GM21576 (cell line): ENCODE data around the gene EPC1.
"Not testable (repeated sequence)": the region's sequence is repeated elsewhere in the genome, so short reads cannot be mapped to it uniquely, and the experiment has no call there.

Experiments used
- ATAC-seq: cut with Tn5 transposase; IDR thresholded peaks from one replicate; pipeline ENCODE4 v1.9.1; 2021; ENCODE audit warnings: mild to moderate bottlenecking, moderate library complexity; ENCODE audit not compliant: unreplicated experiment

Gene EPC1

DNA sequence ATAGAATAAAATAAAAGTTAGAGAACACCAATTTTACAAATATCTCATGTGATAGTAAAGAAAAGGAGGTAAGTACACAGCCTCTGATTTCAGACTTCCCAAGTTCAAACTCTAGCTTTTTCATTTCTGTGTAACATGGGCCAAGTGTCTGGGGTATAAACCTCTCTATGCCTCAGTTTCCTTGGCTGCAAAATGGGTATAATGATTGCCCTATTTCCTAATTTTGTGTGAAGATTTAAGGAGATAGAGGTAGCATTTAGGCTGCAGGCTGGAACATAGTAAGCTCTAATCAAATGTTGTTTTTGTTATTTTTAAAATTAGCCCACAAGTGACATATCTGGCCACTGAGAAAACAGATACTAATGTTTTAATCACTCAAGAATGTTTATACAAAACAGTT lies 26.1 kb upstream of the EPC1 start:
- ATAC-seq = no peak

- ATAC-seq = no peak
These were observed 25.3 kb upstream of the EPC1 start for GRCh38 chr10:32372000-32372875.

GRCh38 chr10:32371101-32371500 lies 24.1 kb upstream of the EPC1 start:
- ATAC-seq = no peak

DNA sequence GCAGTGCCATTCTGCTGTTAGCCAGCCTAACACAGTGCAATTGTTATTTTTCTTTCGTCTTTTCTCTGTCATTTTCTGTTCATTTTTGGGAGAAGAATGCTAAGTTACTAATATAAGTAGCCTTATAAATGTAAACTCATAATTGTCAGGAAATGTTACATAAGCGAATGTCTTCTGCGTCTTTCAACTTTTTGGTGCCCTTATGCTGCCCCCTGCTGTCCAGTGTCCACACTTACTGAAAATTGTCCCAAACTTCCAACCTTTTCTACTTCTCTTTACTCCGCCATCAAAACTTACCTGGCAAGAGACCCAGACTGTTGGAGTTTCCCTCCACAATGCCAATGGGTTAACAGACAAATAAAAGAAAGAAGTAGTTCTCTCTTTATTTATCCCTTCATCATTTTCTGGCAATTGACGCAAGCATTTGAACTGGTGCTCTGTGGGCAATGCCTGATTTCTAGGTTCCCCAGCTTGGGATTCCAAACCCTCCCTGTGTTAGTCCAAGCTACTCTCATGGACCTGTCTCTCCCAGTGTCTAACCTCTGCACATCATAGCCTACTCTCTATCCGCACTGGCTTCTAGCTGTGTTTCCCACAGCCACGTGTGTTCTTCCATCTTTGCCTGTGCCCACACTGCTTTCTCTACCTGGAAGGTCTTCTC lies 21.0 kb upstream of the EPC1 start:
- no peak for ATAC-seq

GRCh38 chr10:32366588-32366987 lies 19.6 kb upstream of the EPC1 start:
- ATAC-seq = no peak

- no peak for ATAC-seq
These were observed 19.2 kb upstream of the EPC1 start for GRCh38 chr10:32366111-32366510.

- not testable (repeated sequence) for ATAC-seq
These were observed 18.4 kb upstream of the EPC1 start for GRCh38 chr10:32365404-32365803.

DNA sequence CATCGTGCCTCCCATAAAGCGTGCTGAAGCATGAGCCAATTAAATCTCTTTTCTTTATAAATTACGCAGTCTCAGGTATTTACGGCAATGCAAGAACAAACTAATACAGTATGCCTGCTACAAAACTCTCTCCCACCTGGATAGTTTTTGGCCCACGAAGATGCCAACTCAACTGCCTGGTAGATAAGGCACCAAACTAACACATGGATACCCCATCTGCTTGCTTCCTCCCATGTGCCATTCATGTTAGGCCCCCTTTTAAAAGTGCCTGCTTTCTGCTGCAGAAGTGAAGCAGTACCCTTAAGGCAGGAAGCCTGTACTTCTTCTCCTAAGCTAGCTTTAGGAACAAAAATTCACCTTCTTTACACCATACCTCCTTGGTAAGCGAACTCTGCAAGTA lies 15.6 kb upstream of the EPC1 start:
- no peak for ATAC-seq

DNA sequence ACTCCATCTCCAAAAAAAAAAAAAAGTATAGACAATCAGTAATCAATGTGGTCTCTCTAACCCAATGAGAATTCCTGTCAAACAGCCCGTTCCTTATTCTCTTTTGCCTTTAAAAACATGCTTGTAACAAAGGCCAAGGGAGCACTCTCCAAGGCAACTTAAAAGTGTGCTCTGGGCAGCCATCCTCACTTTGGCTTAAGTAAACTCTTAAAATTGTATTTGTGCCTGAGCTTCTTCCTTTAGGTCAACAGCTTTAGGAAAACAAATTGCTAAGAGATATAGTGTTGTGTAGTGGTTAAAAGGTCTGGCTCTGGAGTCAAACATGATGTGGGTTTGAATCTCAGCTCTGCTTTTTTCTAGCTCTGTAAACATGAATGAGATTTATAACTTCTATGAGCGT lies 13.9 kb upstream of the EPC1 start:
- no peak for ATAC-seq

GRCh38 chr10:32360241-32360640 lies 13.3 kb upstream of the EPC1 start:
- no peak for ATAC-seq

- ATAC-seq = no peak
These were observed 10.2 kb upstream of the EPC1 start for GRCh38 chr10:32357056-32357735.

DNA sequence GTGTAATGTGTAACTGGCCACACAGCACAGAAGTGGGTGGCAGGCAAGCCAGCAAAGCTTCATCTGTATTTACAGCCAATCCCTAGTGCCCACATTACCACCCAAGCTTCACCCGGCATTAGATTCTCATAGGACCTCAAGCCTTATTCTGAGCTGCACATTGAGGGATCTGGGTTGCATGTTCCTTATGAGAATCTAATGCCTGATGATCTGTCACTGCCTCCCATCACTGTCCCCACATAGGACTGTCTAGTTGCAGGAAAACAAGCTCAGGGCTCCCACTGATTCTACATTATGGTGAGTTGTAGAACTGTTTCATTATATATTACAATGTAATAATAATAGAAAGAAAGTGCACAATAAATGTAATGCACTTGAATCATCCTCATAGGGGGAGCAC lies 7.7 kb upstream of the EPC1 start:
- ATAC-seq = not testable (repeated sequence)

DNA sequence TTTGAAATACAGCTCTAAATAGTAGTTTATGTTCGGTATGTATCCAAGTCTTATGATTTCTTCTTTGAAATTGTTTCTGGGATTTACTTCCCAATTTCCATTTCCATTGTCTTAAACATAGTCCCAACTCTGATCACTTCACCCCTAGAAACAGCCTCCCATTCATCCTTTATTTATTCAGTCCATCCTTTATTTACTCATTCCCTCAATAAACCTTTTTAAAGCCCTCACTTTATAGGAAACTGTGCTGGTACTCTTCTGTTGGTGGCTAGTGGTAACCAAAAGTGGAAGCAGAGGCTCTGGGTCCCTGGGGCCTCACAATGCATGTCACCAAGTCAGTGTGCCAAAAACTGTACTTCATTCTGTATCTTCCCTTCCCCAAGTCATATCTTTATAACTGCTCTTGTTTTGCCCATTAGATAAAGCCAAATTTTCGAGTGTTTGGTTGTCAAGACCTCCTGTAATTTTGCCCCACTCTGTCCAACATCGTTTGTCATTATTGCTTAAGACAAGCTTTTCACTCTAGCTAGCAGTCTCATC lies 3.9 kb upstream of the EPC1 start:
- ATAC-seq = no peak

GRCh38 chr10:32349968-32350738 lies 3.2 kb upstream of the EPC1 start:
- no peak for ATAC-seq

- no peak for ATAC-seq
These were observed 2.2 kb upstream of the EPC1 start for GRCh38 chr10:32349199-32349585.

- ATAC-seq = no peak
These were observed 1.6 kb upstream of the EPC1 start for GRCh38 chr10:32348297-32349198.

DNA sequence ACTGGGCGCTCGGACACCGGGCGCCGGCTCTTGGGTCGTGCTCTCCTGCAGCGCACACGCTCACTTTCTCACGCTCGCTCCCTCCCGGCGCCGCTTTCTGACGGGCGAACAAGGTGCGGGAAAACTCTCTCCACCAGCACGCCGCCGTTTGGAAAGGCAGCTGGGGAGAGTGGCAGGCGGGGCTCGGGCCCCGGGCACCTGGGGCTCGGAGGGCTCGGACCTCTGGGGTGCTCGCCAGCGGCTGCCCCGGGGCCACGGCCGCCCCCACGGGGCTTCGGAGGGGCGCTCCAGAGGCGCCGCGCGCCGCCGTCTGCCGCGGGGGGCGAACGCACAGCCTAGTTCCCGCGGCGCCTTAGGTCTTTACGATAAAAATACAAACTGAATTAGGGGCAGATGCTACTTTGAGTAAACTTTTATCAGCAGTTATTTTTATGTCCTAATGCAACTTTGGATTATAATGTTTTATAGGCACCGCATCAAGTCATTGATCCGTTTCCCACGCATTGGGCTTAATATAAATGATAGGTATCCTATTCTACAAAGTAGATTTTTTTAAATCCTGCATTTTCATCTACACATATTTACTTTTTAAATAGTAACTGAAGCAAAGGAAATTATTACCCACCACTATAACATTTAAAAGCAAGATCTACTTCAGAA lies 535 bp upstream of the EPC1 start:
- peak; percentile 18 for ATAC-seq

DNA sequence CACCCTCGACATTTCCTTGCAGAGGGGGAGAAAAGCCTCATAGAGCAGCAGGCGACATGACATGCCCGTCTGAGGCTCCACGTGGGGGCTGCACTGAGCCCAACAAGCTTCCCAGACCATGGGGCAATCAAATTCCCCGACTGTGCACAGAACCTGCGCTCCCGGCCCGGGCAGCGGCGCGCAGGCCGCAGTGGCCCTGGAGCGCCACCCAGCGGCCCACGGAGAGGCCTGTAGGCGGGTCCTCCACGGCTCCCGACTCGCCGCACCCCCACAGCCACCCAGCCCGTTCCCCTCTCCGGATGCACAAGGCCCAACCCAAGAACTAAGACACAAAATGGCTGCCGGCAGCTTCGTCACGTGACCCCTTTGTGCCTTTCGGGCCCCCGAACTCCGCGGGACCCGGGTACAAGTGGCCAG lies 816 bp downstream of the EPC1 start:
- ATAC-seq = peak; percentile 78

DNA sequence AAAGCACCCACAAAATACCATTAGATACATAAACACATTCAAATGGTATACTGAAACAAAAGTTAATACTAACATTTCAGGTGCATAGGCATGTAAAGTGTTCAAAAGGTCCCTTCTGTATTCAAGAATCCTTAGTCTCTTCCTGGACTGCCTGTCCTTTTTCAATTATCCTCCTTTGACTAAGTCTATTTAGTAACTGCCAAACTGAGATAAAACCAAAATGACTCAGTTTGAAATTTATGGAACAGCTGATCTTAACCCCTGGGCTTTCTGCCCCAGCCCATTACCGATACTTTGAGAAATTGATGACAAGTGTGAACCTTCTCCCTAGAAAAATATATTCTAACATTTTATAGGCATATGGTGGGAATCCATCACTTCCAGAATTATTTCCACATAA lies 5.4 kb downstream of the EPC1 start:
- no peak for ATAC-seq
